HG02588 (cell line): Measurements from ENCODE around the gene MRPL33.
A peak's percentile ranks its signal among the peaks of the same experiment; 100 is the strongest.
"Not testable (repeated sequence)": the region's sequence is repeated elsewhere in the genome, so short reads cannot be mapped to it uniquely, and the experiment has no call there.

Experiments used
- ATAC-seq: cut with Tn5 transposase; IDR thresholded peaks from one replicate; pipeline ENCODE4 v1.9.1; 2021; ENCODE audit warnings: mild to moderate bottlenecking, moderate library complexity; ENCODE audit not compliant: unreplicated experiment

MRPL33 gene

DNA sequence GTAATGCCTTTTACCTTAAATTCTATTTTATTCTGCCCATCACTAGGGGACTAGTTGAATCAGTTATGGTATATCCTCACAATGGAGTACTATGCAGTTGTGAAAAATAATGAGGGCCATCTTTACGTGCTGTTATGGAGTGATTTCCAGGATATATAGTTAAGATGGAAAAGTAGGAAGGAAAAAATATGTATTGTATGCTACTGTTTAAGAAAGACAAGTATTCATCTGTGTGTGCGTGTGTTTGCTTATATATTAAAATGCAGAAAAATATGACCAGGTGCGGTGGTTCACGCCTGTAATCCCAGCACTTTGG, 32.5 kb upstream of the MRPL33 start:
- no peak for ATAC-seq

DNA sequence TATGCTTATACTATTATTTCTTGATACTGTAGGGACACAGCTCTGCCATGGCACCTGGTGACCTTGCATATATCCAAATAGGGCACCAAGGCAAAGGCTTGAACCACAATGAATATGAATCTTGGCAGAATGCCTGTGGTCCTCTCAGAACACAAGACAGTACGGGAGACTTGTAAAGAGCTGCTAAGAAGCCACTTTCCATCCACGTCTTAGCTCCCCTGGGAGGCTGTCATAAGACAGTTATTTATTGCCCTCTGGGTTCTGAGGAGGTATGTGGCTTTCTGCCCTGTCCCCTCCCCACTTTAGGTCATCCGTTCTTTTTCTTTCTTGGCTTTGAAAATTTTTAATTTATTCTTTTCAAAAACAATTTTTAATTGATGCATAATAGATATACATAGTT, 29.8 kb upstream of the MRPL33 start:
- no peak for ATAC-seq

DNA sequence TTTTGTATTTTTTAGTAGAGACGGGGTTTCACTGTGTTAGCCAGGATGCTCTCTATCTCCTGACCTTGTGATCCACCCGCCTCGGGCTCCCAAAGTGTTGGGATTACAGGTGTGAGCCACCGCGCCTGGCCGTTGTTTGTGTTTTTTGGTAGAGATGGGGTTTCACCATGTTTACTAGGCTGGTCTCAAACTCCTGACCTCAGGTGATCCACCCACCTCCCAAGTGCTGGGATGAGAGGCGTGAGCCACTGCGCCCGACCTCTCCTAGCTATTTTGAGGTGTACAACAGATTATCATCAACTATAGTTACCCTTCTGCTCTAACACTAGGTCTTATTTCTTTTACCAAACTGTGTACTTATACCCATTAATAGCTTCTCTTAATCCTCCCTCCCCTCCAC, 28.9 kb upstream of the MRPL33 start:
- no peak for ATAC-seq

DNA sequence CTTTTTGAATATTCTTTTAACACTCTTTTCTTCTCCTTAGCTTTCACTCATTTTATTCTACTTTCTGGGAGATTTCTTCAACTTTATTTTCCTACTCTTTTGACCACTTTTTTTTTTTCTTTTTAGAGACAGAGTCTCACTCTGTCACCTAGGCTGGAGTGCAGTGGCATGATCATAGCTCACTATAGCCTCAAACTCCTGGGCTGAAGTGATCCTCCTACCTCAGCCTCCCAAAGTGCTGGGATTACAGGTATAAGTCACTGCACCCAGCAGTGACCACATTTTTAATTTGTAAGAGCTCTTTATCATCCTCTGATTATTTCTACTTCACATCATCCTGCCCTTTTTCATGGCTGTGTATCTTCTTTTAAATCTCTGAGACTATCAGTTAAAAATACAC, 26.0 kb upstream of the MRPL33 start:
- ATAC-seq: not testable (repeated sequence)

DNA sequence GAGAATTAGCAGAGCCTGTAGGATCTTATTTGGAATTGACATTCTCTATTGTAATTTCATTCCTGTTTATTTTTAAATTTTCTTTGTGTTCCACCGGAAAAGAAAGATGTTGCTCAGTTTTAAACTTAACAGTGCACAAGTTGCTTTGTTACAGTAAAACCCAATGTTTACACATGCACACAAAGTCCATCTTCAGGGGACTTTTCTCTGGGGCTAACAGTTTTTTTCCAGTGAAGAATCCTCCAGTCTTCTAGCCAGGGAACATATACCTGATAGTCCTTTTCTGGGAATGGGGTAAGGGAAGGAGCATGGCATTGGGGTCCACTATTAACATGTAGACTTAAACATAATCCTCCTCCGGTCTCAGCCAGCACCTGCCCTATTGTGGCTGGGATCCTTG, 25.2 kb upstream of the MRPL33 start:
- no peak for ATAC-seq

DNA sequence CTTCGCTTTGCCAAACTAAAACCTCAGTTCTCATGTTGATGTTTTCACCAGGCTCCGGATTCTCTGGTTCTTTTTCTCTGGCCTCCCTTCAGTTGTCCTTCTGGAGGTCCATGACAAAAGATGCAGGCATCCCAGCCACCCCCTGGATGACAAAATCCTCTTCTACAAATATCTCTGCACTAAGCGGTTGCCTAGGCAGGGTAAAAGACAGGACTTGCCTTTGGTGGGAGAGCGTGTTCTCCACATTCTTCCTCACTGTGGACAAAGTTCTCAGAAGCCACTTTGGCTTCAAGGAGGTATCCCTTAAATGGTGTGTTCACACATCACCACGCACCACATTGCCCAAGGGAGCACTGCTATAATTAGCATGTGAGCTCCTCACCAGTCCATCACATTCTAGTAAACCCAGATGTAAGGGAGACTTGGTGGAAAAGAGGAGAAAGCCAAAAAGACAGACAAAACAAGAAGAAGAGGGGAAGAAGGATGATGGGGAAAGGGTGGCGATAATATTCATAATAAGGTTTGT, 23.6 kb upstream of the MRPL33 start:
- no peak for ATAC-seq

DNA sequence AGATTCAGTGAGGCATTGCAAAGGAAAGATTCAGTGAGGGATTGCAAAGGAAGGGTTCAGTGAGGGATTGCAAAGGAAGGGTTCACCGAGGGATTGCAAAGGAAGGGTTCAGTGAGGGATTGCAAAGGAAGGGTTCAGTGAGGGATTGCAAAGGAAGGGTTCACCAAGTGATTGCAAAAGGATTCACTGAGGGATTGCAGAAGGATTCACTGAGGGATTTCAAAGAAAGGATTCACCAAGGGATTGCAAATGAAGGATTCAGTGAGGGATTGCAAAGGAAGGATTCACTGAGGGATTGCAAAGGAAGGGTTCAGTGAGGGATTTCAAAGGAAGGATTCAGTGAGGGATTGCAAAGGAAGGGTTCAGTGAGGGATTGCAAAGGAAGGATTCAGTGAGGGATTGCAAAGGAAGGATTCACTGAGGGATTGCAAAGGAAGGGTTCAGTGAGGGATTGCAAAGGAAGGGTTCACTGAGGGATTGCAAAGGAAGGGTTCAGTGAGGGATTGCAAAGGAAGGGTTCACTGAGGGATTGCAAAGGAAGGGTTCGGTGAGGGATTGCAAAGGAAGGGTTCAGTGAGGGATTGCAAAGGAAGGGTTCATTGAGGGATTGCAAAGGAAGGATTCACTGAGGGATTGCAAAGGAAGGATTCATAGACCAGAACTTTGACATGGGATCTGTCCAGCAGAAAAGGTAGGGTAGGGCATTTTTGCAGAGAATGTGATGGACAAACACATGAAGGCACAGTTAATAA, 22.5 kb upstream of the MRPL33 start:
- not testable (repeated sequence) for ATAC-seq

DNA sequence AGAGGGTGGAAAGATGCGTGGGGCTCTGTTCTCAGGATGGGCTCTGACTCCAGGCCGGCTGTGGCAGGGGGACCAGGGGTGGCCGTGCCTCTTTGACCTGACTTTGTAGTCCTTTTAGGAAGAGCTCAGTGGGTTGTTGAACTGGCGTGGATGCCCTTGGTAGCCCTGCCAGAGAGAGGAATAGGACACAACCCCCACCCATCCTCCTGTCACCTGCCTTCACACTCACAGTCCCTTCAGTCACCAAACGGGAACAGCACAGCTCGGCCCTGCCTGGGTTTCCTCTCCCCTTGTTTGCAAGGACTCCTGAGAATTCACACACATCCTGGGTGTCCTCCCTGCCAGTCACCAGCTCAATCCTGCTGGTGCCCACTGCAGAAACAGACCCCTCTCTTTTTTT, 20.1 kb upstream of the MRPL33 start:
- no peak for ATAC-seq

DNA sequence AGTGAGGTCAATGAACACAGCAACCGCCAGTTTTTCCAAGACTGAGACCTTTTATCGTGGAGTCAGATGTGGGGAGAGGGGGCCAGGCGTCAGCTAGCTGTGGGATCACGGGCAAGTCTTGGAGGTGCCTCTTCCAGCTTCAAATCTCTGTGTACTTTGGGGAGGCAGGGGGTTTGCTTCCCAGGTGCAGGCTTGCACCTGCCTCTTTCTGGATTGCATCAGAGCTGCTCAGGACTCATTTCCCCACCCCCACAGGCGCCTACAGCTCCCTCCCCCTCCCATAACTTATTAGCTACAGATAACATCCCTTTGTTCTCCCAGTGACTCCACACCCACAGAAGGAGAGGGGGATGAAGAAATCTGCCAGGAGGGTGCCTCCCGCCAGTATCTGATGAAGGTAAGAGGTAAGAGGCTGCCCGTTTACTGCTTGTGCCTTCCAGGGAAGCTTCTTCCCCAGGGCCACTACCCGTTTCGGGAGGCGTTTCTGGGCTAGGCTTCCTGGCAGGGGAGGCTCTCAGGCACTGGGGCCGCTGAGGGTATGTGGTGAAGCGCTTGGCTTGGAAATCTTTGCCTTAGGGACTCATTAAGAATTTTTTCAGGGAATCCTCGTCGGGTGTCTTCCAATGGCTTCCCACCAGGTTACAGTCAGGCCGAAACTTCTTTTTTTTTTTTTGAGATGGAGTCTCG, 18.8 kb upstream of the MRPL33 start:
- ATAC-seq: no peak

DNA sequence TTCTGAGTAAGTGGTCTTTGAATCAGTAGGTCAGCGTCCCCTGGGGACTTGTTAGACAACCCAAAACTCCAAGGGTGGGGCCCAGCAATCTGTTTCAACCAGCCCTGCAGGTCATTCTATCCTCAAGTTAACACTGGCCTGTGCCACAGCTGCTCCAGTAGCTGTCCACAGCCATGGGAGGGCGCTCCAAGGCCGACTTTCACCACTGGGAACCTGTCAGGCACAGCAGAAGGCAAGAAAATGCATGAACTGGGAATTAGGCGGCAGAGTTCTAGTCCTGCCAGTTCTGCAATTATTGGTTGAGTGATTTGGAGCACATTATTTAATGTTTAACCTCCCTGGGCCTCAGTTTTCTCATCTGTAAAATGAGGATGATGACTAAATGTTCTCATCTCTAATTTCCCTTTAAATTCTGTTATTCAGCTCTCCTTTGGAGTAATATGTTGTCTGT, 17.4 kb upstream of the MRPL33 start:
- no peak for ATAC-seq

DNA sequence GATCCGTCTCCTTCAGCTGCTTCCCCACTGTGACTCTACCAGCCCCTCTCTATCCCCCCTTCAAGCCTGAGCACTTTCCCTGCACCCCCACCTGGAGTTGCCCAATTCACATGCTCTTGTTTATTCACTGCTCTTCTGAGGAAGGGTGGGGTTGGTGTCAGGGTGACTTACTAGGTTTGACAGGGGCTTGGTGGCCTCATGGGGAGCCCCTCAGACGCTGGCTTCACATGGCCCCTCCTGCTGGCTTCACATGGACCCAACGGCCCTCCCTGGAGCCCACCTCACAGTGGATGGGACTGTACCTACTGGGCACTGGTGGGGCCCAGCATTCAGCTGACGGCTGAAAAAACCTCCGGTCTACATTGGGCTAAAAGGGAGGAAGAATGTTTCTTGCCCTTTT, 16.7 kb upstream of the MRPL33 start:
- no peak for ATAC-seq

DNA sequence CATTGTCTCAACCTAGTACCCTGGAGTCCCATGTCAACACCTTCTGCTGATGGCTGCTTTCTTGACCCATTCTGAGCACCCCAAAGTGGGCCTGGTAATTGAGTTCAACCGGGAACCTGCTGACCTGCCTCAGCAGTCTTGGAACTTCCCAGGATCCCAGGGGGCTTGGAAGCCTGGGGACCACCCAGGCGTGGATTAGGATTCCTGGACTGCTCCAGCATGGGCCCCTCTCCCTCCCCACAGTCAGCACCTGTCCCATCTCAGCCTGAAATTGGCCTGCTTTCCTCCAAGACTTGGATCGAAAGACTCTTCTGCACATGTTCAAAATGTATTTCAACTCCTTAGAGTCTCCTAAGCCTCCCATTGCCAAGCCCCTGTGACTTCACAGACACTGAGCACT, 15.4 kb upstream of the MRPL33 start:
- ATAC-seq: no peak

DNA sequence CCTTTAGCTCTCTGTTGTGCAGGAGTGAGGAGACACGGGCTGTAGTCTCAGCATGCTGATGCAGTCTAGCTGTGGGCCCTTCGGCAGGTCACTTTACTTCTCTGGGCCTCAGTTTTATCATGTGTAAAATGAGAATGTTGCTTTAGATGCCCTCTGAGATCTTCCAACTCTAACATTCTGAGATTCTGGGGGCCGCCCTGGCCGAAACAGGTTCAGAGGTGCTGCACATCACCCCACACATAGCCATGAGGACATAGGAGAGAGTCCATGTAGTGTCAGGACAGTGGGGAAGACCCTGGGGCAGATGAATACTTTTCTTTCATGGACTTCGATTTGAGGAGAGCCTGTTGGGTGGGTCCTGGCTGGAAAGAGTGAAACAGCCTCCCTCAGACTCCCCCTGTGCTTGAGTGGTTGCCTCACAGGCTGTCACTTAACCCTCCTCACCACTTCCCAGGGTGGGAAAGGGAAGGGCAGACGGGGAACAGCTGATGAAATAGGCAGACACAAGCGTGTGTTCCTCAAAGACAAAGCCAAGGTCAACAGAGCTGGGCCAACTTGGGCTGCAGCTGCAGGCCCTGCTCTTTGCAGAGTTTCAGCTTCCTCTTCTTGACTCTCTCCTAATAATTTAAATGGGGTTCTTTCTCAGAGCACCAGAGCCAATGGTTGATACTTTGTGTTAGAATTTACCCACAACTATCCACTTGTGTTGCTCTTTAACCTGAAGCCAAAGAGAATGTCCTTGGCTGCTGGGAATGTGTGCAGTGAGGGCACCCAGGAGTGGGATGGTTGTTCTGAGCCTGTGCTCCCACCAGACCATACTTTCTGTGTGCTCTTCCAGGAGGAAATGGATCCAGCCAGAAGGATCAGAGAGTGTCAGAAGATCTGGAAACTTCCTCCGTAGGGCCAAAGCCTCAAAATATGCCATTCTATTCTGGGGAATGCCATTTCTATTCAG, 14.7 kb upstream of the MRPL33 start:
- no peak for ATAC-seq

DNA sequence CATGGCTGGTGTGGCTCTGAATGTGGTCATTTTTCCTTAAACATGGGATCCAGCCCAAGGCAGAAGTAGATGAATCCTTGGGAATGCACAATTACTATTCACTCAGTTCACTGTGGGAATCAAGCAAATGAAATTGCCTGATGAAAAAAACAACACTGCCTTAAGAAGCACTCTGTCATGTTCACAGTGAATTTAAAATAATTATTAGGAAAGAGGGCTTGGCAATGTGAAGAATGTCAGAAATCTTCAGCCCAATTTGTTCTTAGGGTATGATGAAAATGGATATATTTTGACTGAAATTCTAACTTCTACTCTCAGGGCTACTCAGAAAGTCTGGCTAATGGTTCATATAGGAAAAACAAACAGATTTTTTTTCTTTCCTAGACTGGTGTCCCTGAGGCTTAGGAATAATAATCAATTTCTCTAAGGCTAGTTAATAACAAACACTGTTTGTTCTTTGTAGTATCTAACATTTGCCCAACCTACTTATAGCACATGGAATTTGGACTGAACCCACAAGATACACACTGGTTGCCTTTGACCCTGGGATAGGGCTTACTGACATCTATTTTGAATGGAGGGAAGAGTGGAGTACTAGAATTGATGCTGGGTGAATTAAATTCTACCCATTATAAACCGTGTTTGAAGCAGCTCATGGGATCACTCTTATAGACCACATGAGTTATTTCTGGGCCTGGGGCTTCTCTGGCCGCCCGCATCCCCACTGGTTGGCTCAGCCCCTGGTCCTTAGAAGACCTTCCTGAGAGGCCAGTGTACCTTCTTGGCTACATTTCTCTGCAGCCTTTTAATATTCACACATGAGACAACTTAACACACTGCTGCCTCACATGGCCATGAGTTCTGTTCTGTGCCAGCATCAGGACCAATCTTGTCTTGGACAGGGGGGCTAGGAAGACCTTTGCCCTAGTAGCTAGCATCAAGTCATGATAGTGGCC, 8.3 kb upstream of the MRPL33 start:
- no peak for ATAC-seq

DNA sequence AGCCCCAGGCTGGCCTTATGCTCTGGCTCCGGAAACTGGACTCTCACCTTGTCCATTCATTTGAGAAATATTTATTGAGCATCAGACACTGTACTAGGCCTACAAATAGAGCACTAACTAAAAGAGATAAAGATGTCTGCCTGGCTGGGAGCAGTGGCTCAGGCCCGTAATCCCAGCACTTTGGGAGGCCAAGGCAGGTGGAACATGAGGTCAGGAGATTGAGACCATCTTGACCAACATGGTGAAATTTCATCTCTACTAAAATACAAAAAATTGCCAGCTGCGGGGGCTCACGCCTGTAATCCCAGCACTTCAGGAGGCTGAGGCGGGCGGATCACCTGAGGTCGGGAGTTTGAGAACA, 7.6 kb upstream of the MRPL33 start:
- no peak for ATAC-seq

DNA sequence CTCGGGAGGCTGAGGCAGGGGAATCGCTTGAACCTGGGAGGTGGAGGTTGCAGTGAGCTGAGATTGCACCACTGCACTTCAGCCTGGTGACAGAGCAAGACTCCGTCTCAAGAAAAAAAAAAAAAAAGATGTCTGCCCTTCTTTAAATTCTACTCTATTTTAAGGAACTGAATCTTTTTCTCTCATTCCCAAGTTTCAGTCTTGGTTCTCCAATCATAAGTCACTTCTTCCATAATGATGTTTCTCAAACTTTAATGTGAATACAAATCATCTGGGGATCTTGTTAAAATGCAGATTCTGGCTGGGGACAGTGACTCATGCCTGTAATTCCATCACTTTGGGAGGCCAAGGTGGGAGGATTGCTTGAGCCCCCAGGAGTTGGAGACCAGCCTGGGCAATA, 7.0 kb upstream of the MRPL33 start:
- ATAC-seq: not testable (repeated sequence)

DNA sequence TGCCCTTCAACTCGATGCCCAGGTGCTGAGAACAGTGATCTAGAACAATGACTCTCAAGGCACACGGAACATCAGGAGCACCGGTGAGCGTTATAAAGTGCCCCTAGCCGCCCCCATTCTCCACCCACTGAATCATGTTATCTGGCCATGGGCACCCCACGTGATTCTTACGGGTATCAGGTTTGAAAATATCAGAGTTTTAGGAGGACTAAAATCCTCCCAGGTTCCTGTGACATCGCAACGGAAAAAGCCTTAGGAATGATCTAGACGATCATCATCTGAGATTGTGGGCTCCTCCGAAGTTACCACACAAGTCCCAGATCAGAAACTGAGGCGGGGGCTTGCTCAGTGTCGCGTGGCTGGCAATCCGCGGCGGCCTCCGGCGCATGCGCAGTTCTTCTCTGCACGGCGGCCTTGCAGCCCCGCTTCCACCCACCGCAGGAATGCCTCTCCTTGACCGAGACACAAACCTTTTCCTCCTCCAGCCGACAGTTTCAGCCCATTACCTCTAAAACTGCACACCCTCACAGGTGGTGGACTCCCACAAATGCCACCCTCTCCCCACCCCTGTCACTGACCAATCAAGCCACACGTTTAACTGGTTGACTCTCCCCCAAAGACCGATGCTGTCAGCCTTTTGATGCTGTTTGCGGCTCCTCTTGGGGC, 5.8 kb upstream of the MRPL33 start:
- no peak for ATAC-seq

DNA sequence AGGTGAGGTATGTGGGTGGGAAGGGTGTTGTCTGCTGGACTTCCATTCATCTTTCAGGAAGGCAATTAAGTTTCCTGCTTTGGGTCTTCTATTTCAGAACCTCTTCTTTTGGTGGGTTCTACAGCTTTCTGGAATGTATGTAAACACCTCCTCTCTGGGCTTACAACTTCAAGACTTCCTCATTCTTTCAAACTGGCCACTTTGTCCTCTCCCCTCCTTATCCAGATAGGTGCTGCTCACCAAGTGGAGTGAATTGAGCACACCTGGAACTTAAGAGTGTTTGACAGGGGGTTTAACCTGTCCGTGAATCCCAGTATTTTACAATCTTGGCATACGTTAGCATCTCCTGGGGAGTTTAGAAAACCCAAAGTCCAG, 5.2 kb upstream of the MRPL33 start:
- ATAC-seq: no peak

DNA sequence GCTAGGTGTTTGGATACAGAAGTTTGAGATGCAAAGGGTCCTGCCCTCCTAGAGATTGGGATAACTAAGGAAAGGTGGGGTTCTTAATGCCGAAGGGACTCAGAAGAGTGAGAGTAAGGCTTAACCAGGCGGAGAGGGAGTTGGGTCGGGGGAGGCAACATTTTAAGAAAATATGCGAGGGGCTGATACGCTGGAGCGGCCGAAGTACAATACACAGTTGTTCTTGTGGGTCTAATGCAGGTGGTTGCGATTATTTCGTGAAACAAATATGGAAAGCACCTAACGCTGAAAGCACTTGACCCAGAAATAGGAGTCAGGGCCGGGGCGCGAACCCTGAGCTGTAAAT, 344 bp upstream of the MRPL33 start:
- peak; percentile 7 for ATAC-seq

DNA sequence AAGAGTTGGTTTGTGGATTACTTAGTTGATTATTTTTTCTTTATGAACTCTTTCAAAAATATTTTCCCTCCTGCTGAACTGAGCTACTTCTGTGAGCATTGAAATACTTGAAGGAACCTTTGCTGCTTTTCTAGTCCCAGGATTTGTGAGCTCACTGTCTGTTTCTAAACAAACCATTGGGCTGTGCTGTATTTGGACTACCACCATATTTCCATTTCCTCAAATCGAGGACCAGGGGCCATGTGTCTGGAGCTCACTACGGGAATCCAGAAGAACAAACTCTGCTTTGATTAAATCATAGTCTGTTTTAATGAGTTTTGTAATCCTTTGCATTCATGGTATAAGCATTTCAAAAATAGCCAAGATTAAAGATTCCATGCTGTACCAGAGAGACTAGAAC, 1.3 kb downstream of the MRPL33 start:
- no peak for ATAC-seq
